PC-9 (cell line): ENCODE data around the gene DDOST. TPM values are rescaled to one million over a fixed set of nuclear protein-coding genes. Genes with fewer than 3 reads are reported as not detected.

Experiments used
- BruUV-seq: library from RNA; stranded (reverse); fragments of 400-500 nt; replicated peaks from 2 replicates; lab custom pipeline; 2021; lab: Mats Ljungman, UMichigan
- CTCF ChIA-PET: fragments of 300-600 bp; sonication (Branson Sonifier 250); formaldehyde crosslinking; loops from one replicate; lab custom pipeline; 2022; ENCODE audit warnings: antibody characterized with exemption; lab: Charles Lee
- POLR2A ChIA-PET: fragments of 300-600 bp; sonication (Branson Sonifier 250); formaldehyde crosslinking; loops from one replicate; lab custom pipeline; 2022; ENCODE audit warnings: antibody characterized with exemption; ENCODE audit not compliant: unreplicated experiment; lab: Charles Lee
- DNase-seq, 2 experiments: peaks; one replicate each; pipeline versions ENCODE4 v3.0.0 to v3.0.0-alpha.2; 2015 to 2022; ENCODE audit warnings: mixed read lengths in 1 of 2
- H2AFZ ChIP-seq: fragments of 200-600 bp; sonication (generic); 2 replicates; pipeline ENCODE4 v1.8.1; 2017; ENCODE audit warnings: antibody characterized with exemption
- H3F3A ChIP-seq: fragments of 200-600 bp; sonication (generic); 2 replicates; pipeline ENCODE4 v1.8.1; 2017; ENCODE audit warnings: antibody characterized with exemption, mild to moderate bottlenecking, low read depth; ENCODE audit not compliant: insufficient read depth
- H3K27ac ChIP-seq: fragments of 200-600 bp; sonication (generic); 2 replicates; pipeline ENCODE4 v1.6.1; 2016; ENCODE audit warnings: mixed run types
- H3K27me3 ChIP-seq: fragments of 200-600 bp; sonication (generic); 2 replicates; pipeline ENCODE4 v1.6.1; 2016; ENCODE audit warnings: low read depth, mixed run types; ENCODE audit not compliant: insufficient read depth
- H3K36me3 ChIP-seq: fragments of 200-600 bp; sonication (generic); 2 replicates; pipeline ENCODE4 v1.6.1; 2016; ENCODE audit warnings: low read depth, mixed run types
- H3K4me1 ChIP-seq: fragments of 200-600 bp; sonication (generic); replicated peaks from 2 replicates; pipeline ENCODE4 v1.6.1; 2016; ENCODE audit warnings: mixed run types; ENCODE audit not compliant: insufficient read depth
- H3K4me2 ChIP-seq: fragments of 200-600 bp; sonication (generic); 2 replicates; pipeline ENCODE4 v1.6.1; 2017; ENCODE audit warnings: mixed run types
- H3K4me3 ChIP-seq: fragments of 200-600 bp; sonication (generic); 2 replicates; pipeline ENCODE4 v1.6.1; 2016; ENCODE audit warnings: mixed run types
- H3K79me2 ChIP-seq: fragments of 200-600 bp; sonication (generic); 2 replicates; pipeline ENCODE4 v1.6.1; 2017; ENCODE audit warnings: low read depth, mixed run types
- H3K9me2 ChIP-seq: fragments of 200-600 bp; sonication (generic); 2 replicates; pipeline ENCODE4 v1.8.1; 2017; ENCODE audit warnings: mild to moderate bottlenecking; ENCODE audit not compliant: insufficient read depth
- H3K9me3 ChIP-seq: fragments of 200-600 bp; sonication (generic); 2 replicates; pipeline ENCODE4 v1.8.1; 2016; ENCODE audit warnings: low read depth; ENCODE audit not compliant: insufficient read depth
- H4K20me1 ChIP-seq: fragments of 200-600 bp; sonication (generic); 2 replicates; pipeline ENCODE4 v1.8.1; 2017; ENCODE audit not compliant: insufficient read depth
- CTCF ChIP-seq: fragments of 200-600 bp; sonication (generic); conservative IDR thresholded peaks from 2 replicates; pipeline ENCODE4 v1.6.1; 2017; ENCODE audit warnings: mixed run types, antibody characterized with exemption, mild to moderate bottlenecking, moderate library complexity
- EZH2 ChIP-seq: fragments of 200-600 bp; sonication (generic); IDR thresholded peaks from 2 replicates; pipeline ENCODE4 v1.8.0; 2017; ENCODE audit warnings: antibody characterized with exemption, low read depth
- intact Hi-C: fragments of 100-400 bp; cut with micrococcal nuclease; formaldehyde crosslinking; loops from one replicate; pipeline ENCODE4 v1.10.0; 2022; ENCODE audit not compliant: unreplicated experiment
- total RNA-seq: library from RNA; stranded (reverse); gene quantifications from 2 replicates; pipeline ENCODE4 v1.2.3, GENCODE V29; 2021

Gene DDOST
- total RNA-seq, 1 experiment from 2014 or later: 251 TPM

DNA sequence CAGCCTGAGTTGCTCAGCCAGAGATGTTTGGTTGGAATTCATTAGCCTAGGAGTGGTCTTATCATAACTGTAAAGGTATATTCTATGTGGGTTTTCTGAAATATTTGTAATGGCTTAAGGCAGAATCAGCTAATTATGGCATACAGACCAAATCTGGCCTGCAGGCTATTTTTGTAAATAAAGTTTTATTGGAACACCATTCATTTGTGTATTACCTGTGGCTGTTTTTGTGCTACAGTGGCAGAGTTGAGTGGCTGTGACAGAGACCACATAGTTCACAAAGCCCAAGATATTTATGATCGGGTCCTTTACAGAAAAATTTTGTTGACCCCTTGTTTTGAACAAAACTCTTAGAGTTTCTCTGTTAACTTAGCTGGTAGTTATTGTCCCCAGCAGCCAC, 7.4 kb upstream of the DDOST start:
- H3K27me3 ChIP-seq: no peaks in the 10 kb centered on the region
- no peaks in the 10 kb centered on the region for H3K36me3 ChIP-seq
- H3K79me2 ChIP-seq: no peaks in the 10 kb centered on the region
- no peaks in the 10 kb centered on the region for H3K9me3 ChIP-seq
- ChIA-PET CTCF (no interaction called here), POLR2A (no interaction called here)
- H3K4me1 ChIP-seq: no peaks in the 10 kb centered on the region
- intact Hi-C loops: no loop called here
- H3K4me2 ChIP-seq: no peak overlapping the region
- H3K27ac ChIP-seq: no peak overlapping the region
- no peaks in the 10 kb centered on the region for H4K20me1 ChIP-seq
- BruUV-seq: no TSS peak
- DNase-seq: no peak
- H3F3A ChIP-seq: no peaks in the 10 kb centered on the region
- TF ChIP-seq EZH2 (no peak), CTCF (no peak)
- H2AFZ ChIP-seq: no peak overlapping the region
- H3K9me2 ChIP-seq: no peaks in the 10 kb centered on the region
- no peak overlapping the region for H3K4me3 ChIP-seq

GRCh38 chr1:20666804-20667203, 5.6 kb upstream of the DDOST start:
- Histone ChIP-seq H2AFZ (no peak overlapping the region), H3F3A (no peaks in the 10 kb centered on the region), H3K9me3 (no peaks in the 10 kb centered on the region), H3K79me2 (no peaks in the 10 kb centered on the region), H3K4me2 (no peak overlapping the region), H3K36me3 (no peaks in the 10 kb centered on the region), H3K27ac (no peak overlapping the region), H3K9me2 (no peaks in the 10 kb centered on the region), H3K4me1 (no peaks in the 10 kb centered on the region; the same call in 1 of the 2 replicates), H4K20me1 (no peaks in the 10 kb centered on the region), H3K27me3 (no peaks in the 10 kb centered on the region), H3K4me3 (no peak overlapping the region)
- BruUV-seq: no TSS peak
- ChIA-PET POLR2A (no interaction called here), CTCF (no interaction called here)
- intact Hi-C loops: no loop called here
- TF ChIP-seq EZH2 (no peak), CTCF (no peak)
- no peak for DNase-seq

DNA sequence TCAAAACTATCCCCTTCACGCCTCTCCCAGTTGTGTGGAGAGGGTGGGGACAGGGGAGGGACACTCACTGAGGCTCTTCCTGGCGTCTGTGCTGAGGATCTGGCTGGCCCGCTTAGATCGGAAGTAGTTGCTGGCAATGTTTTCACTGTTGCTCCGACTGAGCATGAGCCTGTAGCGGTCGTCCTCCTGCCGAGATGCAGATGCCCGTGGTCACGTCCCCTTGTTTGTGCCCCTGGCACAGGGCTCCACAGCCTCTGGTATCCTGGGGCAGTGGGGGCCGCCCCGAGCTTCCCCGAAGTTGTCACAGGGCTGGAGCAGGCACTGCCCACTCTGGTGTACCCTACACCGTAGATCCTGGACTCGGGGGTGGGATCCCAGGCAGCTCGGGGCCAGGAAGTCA, 5.0 kb upstream of the DDOST start:
- Histone ChIP-seq H3K4me2 (no peak overlapping the region), H3K4me1 (no peaks in the 10 kb centered on the region; the same call in 1 of the 2 replicates), H3K9me3 (no peaks in the 10 kb centered on the region), H4K20me1 (no peaks in the 10 kb centered on the region), H3F3A (no peaks in the 10 kb centered on the region), H3K27ac (no peak overlapping the region), H3K36me3 (no peaks in the 10 kb centered on the region), H3K9me2 (no peaks in the 10 kb centered on the region), H2AFZ (no peak overlapping the region), H3K79me2 (peaks cover under 1% of the 10 kb centered on the region), H3K4me3 (no peak overlapping the region), H3K27me3 (no peaks in the 10 kb centered on the region)
- no TSS peak for BruUV-seq
- POLR2A ChIA-PET: no interaction called here
- TF ChIP-seq CTCF (no peak), EZH2 (no peak)
- CTCF ChIA-PET: no interaction called here
- intact Hi-C loops: no loop called here
- no peak for DNase-seq
